Measurements from ENCODE around the gene MOXD1.

DNA sequence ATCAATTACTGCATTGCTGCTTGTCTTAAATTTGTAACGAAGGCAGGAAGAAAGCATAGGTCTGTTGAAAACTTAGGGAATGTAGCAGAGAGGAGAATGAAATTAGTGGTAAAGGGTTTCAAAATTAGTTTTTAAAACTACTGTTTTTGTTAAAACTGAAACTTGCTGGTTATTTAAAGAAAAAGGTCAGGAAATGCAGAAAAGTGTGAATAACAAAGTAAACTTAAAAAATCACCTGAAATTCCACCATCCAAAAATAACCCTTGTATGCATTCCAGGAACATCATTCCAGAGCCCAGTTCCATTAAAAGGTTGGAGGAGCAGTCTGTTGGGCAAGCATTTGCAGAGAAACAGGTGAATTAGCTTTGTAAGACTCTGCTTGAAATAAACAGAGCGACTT lies 3.1 kb upstream of the MOXD1 start:
- TF ChIP-seq, protein P1, sequence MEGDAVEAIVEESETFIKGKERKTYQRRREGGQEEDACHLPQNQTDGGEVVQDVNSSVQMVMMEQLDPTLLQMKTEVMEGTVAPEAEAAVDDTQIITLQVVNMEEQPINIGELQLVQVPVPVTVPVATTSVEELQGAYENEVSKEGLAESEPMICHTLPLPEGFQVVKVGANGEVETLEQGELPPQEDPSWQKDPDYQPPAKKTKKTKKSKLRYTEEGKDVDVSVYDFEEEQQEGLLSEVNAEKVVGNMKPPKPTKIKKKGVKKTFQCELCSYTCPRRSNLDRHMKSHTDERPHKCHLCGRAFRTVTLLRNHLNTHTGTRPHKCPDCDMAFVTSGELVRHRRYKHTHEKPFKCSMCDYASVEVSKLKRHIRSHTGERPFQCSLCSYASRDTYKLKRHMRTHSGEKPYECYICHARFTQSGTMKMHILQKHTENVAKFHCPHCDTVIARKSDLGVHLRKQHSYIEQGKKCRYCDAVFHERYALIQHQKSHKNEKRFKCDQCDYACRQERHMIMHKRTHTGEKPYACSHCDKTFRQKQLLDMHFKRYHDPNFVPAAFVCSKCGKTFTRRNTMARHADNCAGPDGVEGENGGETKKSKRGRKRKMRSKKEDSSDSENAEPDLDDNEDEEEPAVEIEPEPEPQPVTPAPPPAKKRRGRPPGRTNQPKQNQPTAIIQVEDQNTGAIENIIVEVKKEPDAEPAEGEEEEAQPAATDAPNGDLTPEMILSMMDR (IDR thresholded peaks at IDR 0.05), result no peak
- TF ChIP-seq EZH2 (IDR thresholded peaks at IDR 0.05) (no peak), EZH2phosphoT487 (IDR thresholded peaks at IDR 0.05) (no peak)
